Fibroblast of pulmonary artery (primary cell): Measurements from ENCODE around the gene FHIT.
A peak's percentile ranks its signal among the peaks of the same experiment; 100 is the strongest.

Experiments
- DNase-seq: peaks from one replicate; pipeline ENCODE4 v3.0.0-alpha.2; 2010; ENCODE audit warnings: low read depth
- H3K4me3 ChIP-seq: replicated peaks from 2 replicates; pipeline ENCODE4 v1.5.1; 2011; ENCODE audit warnings: low read depth, mild to moderate bottlenecking, control low read depth, low read length, moderate library complexity
- CTCF ChIP-seq: IDR thresholded peaks from 2 replicates; pipeline ENCODE4 v1.5.1; 2011; ENCODE audit warnings: mild to moderate bottlenecking, control low read depth, low read length, inconsistent platforms; ENCODE audit errors: missing control alignments

Gene FHIT

DNA sequence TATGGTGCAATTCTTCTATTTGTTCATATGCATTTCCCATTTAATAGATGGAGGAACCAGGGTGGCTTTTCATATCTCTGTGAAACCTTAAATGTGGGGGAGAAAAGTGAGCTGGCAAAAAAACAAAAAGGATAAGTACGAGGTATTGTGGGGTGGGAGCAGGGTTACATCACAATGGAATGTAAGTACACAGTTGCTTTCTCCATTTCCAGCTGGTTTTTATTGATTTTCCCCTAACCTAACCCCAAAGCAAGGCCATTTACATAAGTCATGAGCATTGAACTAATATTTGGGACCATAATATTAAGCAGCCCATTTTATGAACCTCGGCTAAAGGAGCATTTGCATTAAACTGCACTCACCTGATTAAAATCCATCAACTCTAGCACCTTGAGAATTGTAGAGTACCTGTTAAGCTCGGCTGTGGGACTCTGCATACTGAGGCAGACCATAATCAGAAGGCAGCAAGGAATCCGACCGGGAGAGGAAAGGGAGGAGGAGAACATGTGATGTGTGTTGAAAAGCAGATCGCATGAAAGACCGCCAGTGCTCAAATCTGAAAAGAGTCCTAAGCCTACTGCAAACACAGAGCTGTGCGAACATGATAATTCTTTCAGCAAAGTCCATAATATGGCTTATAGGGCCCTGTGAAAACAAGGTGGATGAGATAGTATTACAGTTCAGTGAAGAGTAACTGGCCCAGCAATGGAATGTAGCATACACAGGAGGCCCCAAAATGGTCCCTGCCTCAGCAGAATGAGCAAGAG, 513.4 kb downstream of the FHIT start:
- H3K4me3 ChIP-seq: no peak overlapping the region
- peak; percentile 6 for DNase-seq
- no peak for TF ChIP-seq CTCF

GRCh38 chr3:60730371-60730770, 520.9 kb downstream of the FHIT start:
- H3K4me3 ChIP-seq: no peak overlapping the region
- TF ChIP-seq CTCF: no peak
- no peak for DNase-seq

- no peak overlapping the region for H3K4me3 ChIP-seq
- no peak for DNase-seq
- TF ChIP-seq CTCF: no peak
These were observed 522.2 kb downstream of the FHIT start for GRCh38 chr3:60729056-60729455.

GRCh38 chr3:60728006-60728405, 523.2 kb downstream of the FHIT start:
- DNase-seq: no peak
- no peak for TF ChIP-seq CTCF
- H3K4me3 ChIP-seq: no peak overlapping the region

GRCh38 chr3:60720736-60721135, 530.5 kb downstream of the FHIT start:
- no peak overlapping the region for H3K4me3 ChIP-seq
- DNase-seq: no peak
- TF ChIP-seq CTCF: no peak

- no peak overlapping the region for H3K4me3 ChIP-seq
- DNase-seq: no peak
- TF ChIP-seq CTCF: no peak
These were observed 534.7 kb downstream of the FHIT start for GRCh38 chr3:60716573-60716972.

DNA sequence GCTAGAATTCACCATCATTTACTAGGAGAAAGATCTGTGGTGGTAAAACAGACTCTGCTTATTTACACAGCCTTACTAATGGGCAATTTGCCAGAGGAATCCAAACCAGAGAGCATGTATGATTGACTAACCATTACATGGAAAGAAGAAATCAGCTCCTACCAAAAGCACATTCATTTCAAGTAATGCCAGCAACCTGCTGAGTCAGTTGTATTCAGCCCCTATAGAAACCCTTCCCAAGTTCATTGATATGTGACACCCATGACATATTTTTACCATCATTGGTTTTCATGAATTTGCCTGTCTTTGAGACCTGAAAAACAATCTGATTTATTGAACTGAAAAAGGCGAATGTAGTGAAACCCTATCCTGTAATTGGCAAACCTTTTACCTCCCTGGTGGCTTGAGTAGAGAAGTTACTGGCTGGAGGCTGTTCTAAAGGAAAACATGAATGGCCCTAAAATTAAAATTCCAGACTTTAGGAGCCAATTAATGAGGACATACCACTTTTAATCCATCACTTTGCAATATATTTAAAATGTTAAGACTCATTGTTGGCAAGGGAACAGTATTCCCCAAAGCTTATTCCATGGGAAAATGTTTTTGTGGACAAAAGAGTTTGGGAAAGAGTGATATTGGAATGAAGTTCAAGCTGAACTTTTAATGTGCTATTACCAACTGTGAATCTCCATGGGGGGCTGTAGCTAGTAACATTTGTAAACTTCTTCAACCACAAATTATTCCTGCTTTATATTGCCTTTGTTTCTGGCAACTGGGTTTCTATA, 542.9 kb downstream of the FHIT start:
- DNase-seq: peak; percentile 24
- no peak for TF ChIP-seq CTCF
- H3K4me3 ChIP-seq: no peak overlapping the region
